HG02678 (cell line): ENCODE data around the gene KLHDC3.
"Not testable (repeated sequence)": the region's sequence is repeated elsewhere in the genome, so short reads cannot be mapped to it uniquely, and the experiment has no call there.

Experiments
- ATAC-seq: cut with Tn5 transposase; IDR thresholded peaks from one replicate; pipeline ENCODE4 v1.9.1; 2021; ENCODE audit warnings: mild to moderate bottlenecking, moderate library complexity; ENCODE audit not compliant: unreplicated experiment

Gene KLHDC3

GRCh38 chr6:43026365-43026764, 12.3 kb downstream of the KLHDC3 start:
- ATAC-seq, result no peak

- no peak for ATAC-seq
These were observed 15.1 kb downstream of the KLHDC3 start for GRCh38 chr6:43029120-43029519.

- ATAC-seq, result no peak
These were observed 18.3 kb downstream of the KLHDC3 start for GRCh38 chr6:43032326-43032725.

- ATAC-seq, result no peak
These were observed 19.6 kb downstream of the KLHDC3 start for GRCh38 chr6:43033496-43034189.

- ATAC-seq, result no peak
These were observed 20.1 kb downstream of the KLHDC3 start for GRCh38 chr6:43034190-43034525.

- ATAC-seq, result no peak
These were observed 21.6 kb downstream of the KLHDC3 start for GRCh38 chr6:43035495-43036194.

- ATAC-seq, result no peak
These were observed 22.7 kb downstream of the KLHDC3 start for GRCh38 chr6:43036712-43037111.

- ATAC-seq, result no peak
These were observed 23.1 kb downstream of the KLHDC3 start for GRCh38 chr6:43037197-43037596.

GRCh38 chr6:43037706-43038105, 23.7 kb downstream of the KLHDC3 start:
- no peak for ATAC-seq

- no peak for ATAC-seq
These were observed 24.7 kb downstream of the KLHDC3 start for GRCh38 chr6:43038727-43039126.

- ATAC-seq, result no peak
These were observed 26.7 kb downstream of the KLHDC3 start for GRCh38 chr6:43040542-43041257.

GRCh38 chr6:43041475-43041874, 27.4 kb downstream of the KLHDC3 start:
- ATAC-seq, result not testable (repeated sequence)

GRCh38 chr6:43043310-43043709, 29.3 kb downstream of the KLHDC3 start:
- no peak for ATAC-seq

- ATAC-seq, result no peak
These were observed 31.4 kb downstream of the KLHDC3 start for GRCh38 chr6:43045371-43045930.

GRCh38 chr6:43047998-43048397, 33.9 kb downstream of the KLHDC3 start:
- ATAC-seq, result no peak

GRCh38 chr6:43050981-43051380, 36.9 kb downstream of the KLHDC3 start:
- ATAC-seq, result no peak

- no peak for ATAC-seq
These were observed 38.3 kb downstream of the KLHDC3 start for GRCh38 chr6:43052225-43052841.

GRCh38 chr6:43052842-43053544, 38.9 kb downstream of the KLHDC3 start:
- no peak for ATAC-seq

GRCh38 chr6:43053545-43054205, 39.6 kb downstream of the KLHDC3 start, which contains the start of gene CUL7:
CUL7 (minus strand) TSS chr6:43053851; CDS start chr6:43052788, 1,063 bp downstream.
- ATAC-seq, result peak; percentile 94
